Trophoblast cell (in vitro differentiated cells and primary cell): ENCODE results near the gene ATL1.
"Not testable (repeated sequence)": the region's sequence is repeated elsewhere in the genome, so short reads cannot be mapped to it uniquely, and the experiment has no call there.

Experiments
- DNase-seq, 2 donors: peaks; one replicate each; pipeline ENCODE4 v3.0.0-alpha.2; 2016
- H2AFZ ChIP-seq: 2 replicates; pipeline ENCODE4 v1.6.1; 2013; ENCODE audit warnings: low read length, moderate library complexity, mild to moderate bottlenecking; ENCODE audit not compliant: insufficient read depth, poor library complexity
- H2AK5ac ChIP-seq: 2 replicates; pipeline ENCODE4 v1.6.1; 2013; ENCODE audit warnings: mild to moderate bottlenecking, low read length
- H2BK120ac ChIP-seq: 2 replicates; pipeline ENCODE4 v1.6.1; 2013; ENCODE audit warnings: low read length, mild to moderate bottlenecking, moderate library complexity; ENCODE audit not compliant: insufficient read depth, poor library complexity
- H2BK12ac ChIP-seq: 2 replicates; pipeline ENCODE4 v1.6.1; 2013; ENCODE audit warnings: mild to moderate bottlenecking, low read length, moderate library complexity
- H2BK5ac ChIP-seq: 2 replicates; pipeline ENCODE4 v1.6.1; 2013; ENCODE audit warnings: low read length, low read depth, moderate library complexity, mild to moderate bottlenecking; ENCODE audit not compliant: poor library complexity
- H3K14ac ChIP-seq: 2 replicates; pipeline ENCODE4 v1.6.1; 2013; ENCODE audit warnings: mild to moderate bottlenecking, low read length
- H3K18ac ChIP-seq: 2 replicates; pipeline ENCODE4 v1.6.1; 2013; ENCODE audit warnings: mild to moderate bottlenecking, low read length
- H3K23ac ChIP-seq: 2 replicates; pipeline ENCODE4 v1.6.1; 2013; ENCODE audit warnings: low read length
- H3K27ac ChIP-seq: 2 replicates; pipeline ENCODE4 v1.5.1; 2013; ENCODE audit warnings: low read depth, mild to moderate bottlenecking, inconsistent platforms, low read length, moderate library complexity
- H3K27me3 ChIP-seq: 2 replicates; pipeline ENCODE4 v1.6.1; 2013; ENCODE audit warnings: inconsistent platforms, mild to moderate bottlenecking, low read length, moderate library complexity; ENCODE audit not compliant: insufficient read depth
- H3K36me3 ChIP-seq, 2 experiments: 1 replicate in 1 of 2; 2 replicates in 1 of 2; pipeline ENCODE4 v1.6.1; 2013; ENCODE audit warnings: low read length in 2 of 2, mild to moderate bottlenecking in 2 of 2, moderate library complexity in 1 of 2; ENCODE audit not compliant: insufficient read depth in 2 of 2, control insufficient read depth in 1 of 2
- H3K4ac ChIP-seq: 2 replicates; pipeline ENCODE4 v1.6.1; 2013; ENCODE audit warnings: low read depth, mild to moderate bottlenecking, low read length, moderate library complexity
- H3K4me1 ChIP-seq, 2 experiments: 1 replicate in 1 of 2; 2 replicates in 1 of 2; pipeline ENCODE4 v1.6.1; 2013; ENCODE audit warnings: low read length in 2 of 2, mild to moderate bottlenecking in 2 of 2, moderate library complexity in 1 of 2; ENCODE audit not compliant: insufficient read depth in 2 of 2, control insufficient read depth in 1 of 2
- H3K4me2 ChIP-seq: 2 replicates; pipeline ENCODE4 v1.6.1; 2013; ENCODE audit warnings: inconsistent platforms, mild to moderate bottlenecking, low read length, moderate library complexity
- H3K4me3 ChIP-seq: 2 replicates; pipeline ENCODE4 v1.5.1; 2013; ENCODE audit warnings: mild to moderate bottlenecking, low read depth, low read length, inconsistent platforms
- H3K79me1 ChIP-seq: one replicate; pipeline ENCODE4 v1.6.1; 2013; ENCODE audit warnings: low read length
- H3K79me2 ChIP-seq: 2 replicates; pipeline ENCODE4 v1.6.1; 2013; ENCODE audit warnings: low read length, mild to moderate bottlenecking; ENCODE audit not compliant: control insufficient read depth, insufficient read depth, poor library complexity
- H3K9ac ChIP-seq: 2 replicates; pipeline ENCODE4 v1.6.1; 2013; ENCODE audit warnings: mild to moderate bottlenecking, low read length
- H3K9me3 ChIP-seq: 2 replicates; pipeline ENCODE4 v1.6.1; 2013; ENCODE audit warnings: low read depth, mild to moderate bottlenecking, control low read depth, inconsistent platforms, low read length; ENCODE audit not compliant: insufficient read depth
- H4K12ac ChIP-seq: 2 replicates; pipeline ENCODE4 v1.6.1; 2013; ENCODE audit warnings: low read depth, mild to moderate bottlenecking, low read length, moderate library complexity
- H4K8ac ChIP-seq: 2 replicates; pipeline ENCODE4 v1.6.1; 2013; ENCODE audit warnings: low read depth, mild to moderate bottlenecking, low read length, moderate library complexity
- H4K91ac ChIP-seq: one replicate; pipeline ENCODE4 v1.6.1; 2013; ENCODE audit warnings: low read depth, mild to moderate bottlenecking, low read length, moderate library complexity
- WGBS: extraction: QIAGEN DNeasy Blood & Tissue Kit; methylation state at CpG from one replicate; pipeline ENCODE4 v1.1.7; 2013; ENCODE audit warnings: missing lambda C conversion rate; ENCODE audit not compliant: insufficient read length, insufficient coverage; ENCODE audit errors: extremely low coverage; 5-methylcytosine and 5-hydroxymethylcytosine counted together

The ATL1 gene

GRCh38 chr14:50533806-50534205 is 26.1 kb upstream of the ATL1 start:
- Histone ChIP-seq H3K4ac (no peak overlapping the region), H3K4me3 (no peak overlapping the region), H2AFZ (no peak overlapping the region), H2AK5ac (no peak overlapping the region), H2BK5ac (no peak overlapping the region), H3K9me3 (peaks cover 8% of the 10 kb centered on the region), H4K12ac (no peak overlapping the region), H3K27me3 (no peaks in the 10 kb centered on the region), H3K23ac (no peak overlapping the region), H2BK120ac (no peak overlapping the region), H3K79me2 (peaks cover 17% of the 10 kb centered on the region), H3K9ac (no peak overlapping the region), H4K8ac (no peak overlapping the region), H3K14ac (no peak overlapping the region), H3K18ac (no peak overlapping the region), H3K79me1 (peaks cover 10% of the 10 kb centered on the region), H3K4me2 (no peak overlapping the region), H3K4me1 (peaks cover 4 to 8% of the 10 kb centered on the region in 2 experiments), H3K36me3 (peaks cover 0 to 3% of the 10 kb centered on the region in 2 experiments), H4K91ac (no peak overlapping the region), H3K27ac (no peak overlapping the region), H2BK12ac (no peak overlapping the region)
- no CpG with 5 or more reads among the region's 3 CpGs for WGBS
- DNase-seq, result no peak

GRCh38 chr14:50534416-50534815 is 25.5 kb upstream of the ATL1 start:
- H3K9ac ChIP-seq, result no peak overlapping the region
- no peaks in the 10 kb centered on the region for H3K27me3 ChIP-seq
- H3K79me2 ChIP-seq, result peaks cover 14% of the 10 kb centered on the region
- H2AK5ac ChIP-seq, result no peak overlapping the region
- no peak overlapping the region for H3K4me3 ChIP-seq
- H3K23ac ChIP-seq, result no peak overlapping the region
- peaks cover 4 to 8% of the 10 kb centered on the region in 2 experiments for H3K4me1 ChIP-seq
- no peak overlapping the region for H2BK12ac ChIP-seq
- peaks cover 8% of the 10 kb centered on the region for H3K9me3 ChIP-seq
- no peak overlapping the region for H4K12ac ChIP-seq
- H3K18ac ChIP-seq, result no peak overlapping the region
- peaks cover 10% of the 10 kb centered on the region for H3K79me1 ChIP-seq
- H4K91ac ChIP-seq, result no peak overlapping the region
- H3K4ac ChIP-seq, result no peak overlapping the region
- no peaks in the 10 kb centered on the region for H3K36me3 ChIP-seq
- no peak overlapping the region for H2BK5ac ChIP-seq
- H2BK120ac ChIP-seq, result no peak overlapping the region
- DNase-seq, result no peak
- no peak overlapping the region for H3K14ac ChIP-seq
- no peak overlapping the region for H4K8ac ChIP-seq
- H3K27ac ChIP-seq, result no peak overlapping the region
- no peak overlapping the region for H2AFZ ChIP-seq
- WGBS, result no CpG with 5 or more reads among the region's 3 CpGs
- no peak overlapping the region for H3K4me2 ChIP-seq

GRCh38 chr14:50534997-50535396 is 24.9 kb upstream of the ATL1 start:
- Histone ChIP-seq H4K91ac (no peak overlapping the region), H3K23ac (no peak overlapping the region), H3K27ac (no peak overlapping the region), H3K79me2 (peaks cover 11% of the 10 kb centered on the region), H3K14ac (no peak overlapping the region), H3K9me3 (peaks cover 8% of the 10 kb centered on the region), H2BK120ac (no peak overlapping the region), H3K4me3 (no peak overlapping the region), H4K8ac (no peak overlapping the region), H2AK5ac (no peak overlapping the region), H3K27me3 (no peaks in the 10 kb centered on the region), H3K4me1 (peaks cover 4% of the 10 kb centered on the region in 2 experiments), H2BK12ac (no peak overlapping the region), H3K18ac (no peak overlapping the region), H2AFZ (no peak overlapping the region), H3K4me2 (no peak overlapping the region), H3K4ac (no peak overlapping the region), H2BK5ac (no peak overlapping the region), H3K79me1 (peaks cover 10% of the 10 kb centered on the region), H4K12ac (no peak overlapping the region), H3K9ac (no peak overlapping the region), H3K36me3 (no peaks in the 10 kb centered on the region)
- WGBS, result no CpG with 5 or more reads among the region's 1 CpG
- DNase-seq, result no peak

- not testable (repeated sequence) for H3K27me3 ChIP-seq, H2AK5ac ChIP-seq, H4K91ac ChIP-seq, H3K27ac ChIP-seq, DNase-seq, H3K4me2 ChIP-seq, H4K8ac ChIP-seq, H3K14ac ChIP-seq, H3K4me1 ChIP-seq, H4K12ac ChIP-seq, H2BK120ac ChIP-seq, H3K79me2 ChIP-seq, H3K36me3 ChIP-seq, H3K79me1 ChIP-seq, H3K4me3 ChIP-seq, H3K9me3 ChIP-seq, H2AFZ ChIP-seq, H2BK12ac ChIP-seq, H2BK5ac ChIP-seq, H3K18ac ChIP-seq, H3K9ac ChIP-seq, H3K4ac ChIP-seq, H3K23ac ChIP-seq
- no CpG with 5 or more reads among the region's 4 CpGs for WGBS
Measured at GRCh38 chr14:50538034-50538433, 21.9 kb upstream of the ATL1 start.
